Neuronal stem cell (in vitro differentiated cells): ENCODE data around the gene DGAT2.
A peak's percentile ranks its signal among the peaks of the same experiment; 100 is the strongest.

Experiments used
- DNase-seq: peaks from one replicate; pipeline ENCODE4 v3.0.0-alpha.2; 2013; ENCODE audit warnings: low spot score
- H2AFZ ChIP-seq: one replicate; pipeline ENCODE4 v1.6.1; 2013; ENCODE audit warnings: mild to moderate bottlenecking, low read length, inconsistent platforms
- H2AK5ac ChIP-seq: 2 replicates; pipeline ENCODE4 v1.6.1; 2013; ENCODE audit warnings: low read depth, mild to moderate bottlenecking, inconsistent platforms, low read length, moderate library complexity, mixed read lengths
- H2BK120ac ChIP-seq: 2 replicates; pipeline ENCODE4 v1.6.1; 2013; ENCODE audit warnings: low read depth, mild to moderate bottlenecking, inconsistent platforms, low read length, moderate library complexity, mixed read lengths
- H2BK12ac ChIP-seq: one replicate; pipeline ENCODE4 v1.6.1; 2013; ENCODE audit warnings: low read length, inconsistent platforms
- H2BK15ac ChIP-seq: 2 replicates; pipeline ENCODE4 v1.6.1; 2013; ENCODE audit warnings: mild to moderate bottlenecking, low read length, inconsistent platforms, mixed read lengths
- H2BK5ac ChIP-seq: one replicate; pipeline ENCODE4 v1.6.1; 2013; ENCODE audit warnings: inconsistent platforms, mild to moderate bottlenecking, low read length, moderate library complexity
- H3K14ac ChIP-seq: one replicate; pipeline ENCODE4 v1.6.1; 2013; ENCODE audit warnings: low read length, inconsistent platforms
- H3K18ac ChIP-seq: 2 replicates; pipeline ENCODE4 v1.6.1; 2013; ENCODE audit warnings: low read length, inconsistent platforms
- H3K23ac ChIP-seq: 2 replicates; pipeline ENCODE4 v1.6.1; 2013; ENCODE audit warnings: low read depth, mild to moderate bottlenecking, mixed read lengths, low read length, inconsistent platforms; ENCODE audit not compliant: poor library complexity
- H3K27ac ChIP-seq: replicated peaks from 3 replicates; pipeline ENCODE4 v1.5.1; 2013; ENCODE audit warnings: low read length, inconsistent platforms
- H3K27me3 ChIP-seq, 3 experiments: 2 replicates each; pipeline ENCODE4 v1.6.1; 2013; ENCODE audit warnings: low read length in 3 of 3, mild to moderate bottlenecking in 2 of 3, inconsistent platforms in 1 of 3, low read depth in 1 of 3, mixed read lengths in 1 of 3, moderate library complexity in 1 of 3; ENCODE audit not compliant: control insufficient read depth in 3 of 3, insufficient read depth in 3 of 3
- H3K36me3 ChIP-seq, 2 donors: replicated peaks in 1 of 2; 2 replicates each; pipeline ENCODE4 v1.6.1; 2013; ENCODE audit warnings: low read length in 2 of 2; ENCODE audit not compliant: control insufficient read depth in 2 of 2, insufficient read depth in 2 of 2
- H3K4ac ChIP-seq: 2 replicates; pipeline ENCODE4 v1.6.1; 2013; ENCODE audit warnings: inconsistent platforms, mild to moderate bottlenecking, low read length, moderate library complexity
- H3K4me1 ChIP-seq, 2 donors: 1 replicate in 1 of 2; 2 replicates in 1 of 2; pipeline ENCODE4 v1.6.1; 2013; ENCODE audit warnings: low read length in 2 of 2, low read depth in 1 of 2; ENCODE audit not compliant: control insufficient read depth in 2 of 2, insufficient read depth in 1 of 2
- H3K4me2 ChIP-seq: one replicate; pipeline ENCODE4 v1.6.1; 2013; ENCODE audit warnings: mild to moderate bottlenecking, low read length, inconsistent platforms; ENCODE audit not compliant: insufficient read depth, poor library complexity, severe bottlenecking
- H3K4me3 ChIP-seq, 2 donors: 2 replicates each; pipeline ENCODE4 v1.5.1; 2013; ENCODE audit warnings: low read length in 2 of 2, mild to moderate bottlenecking in 2 of 2, inconsistent platforms in 1 of 2, moderate library complexity in 1 of 2
- H3K79me1 ChIP-seq: one replicate; pipeline ENCODE4 v1.6.1; 2013; ENCODE audit warnings: low read depth, mild to moderate bottlenecking, inconsistent platforms, low read length, moderate library complexity
- H3K9ac ChIP-seq: one replicate; pipeline ENCODE4 v1.6.1; 2013; ENCODE audit warnings: mild to moderate bottlenecking, low read depth, low read length, inconsistent platforms; ENCODE audit not compliant: poor library complexity
- H3K9me3 ChIP-seq, 2 donors: replicated peaks in 1 of 2; 2 replicates each; pipeline versions ENCODE3 to v1.6.1; 2013; ENCODE audit warnings: low read length in 2 of 2, mild to moderate bottlenecking in 2 of 2, inconsistent platforms in 1 of 2, low read depth in 1 of 2, mixed read lengths in 1 of 2, moderate library complexity in 1 of 2; ENCODE audit not compliant: control insufficient read depth in 2 of 2, insufficient read depth in 1 of 2
- H4K8ac ChIP-seq: one replicate; pipeline ENCODE4 v1.6.1; 2013; ENCODE audit warnings: low read depth, mild to moderate bottlenecking, inconsistent platforms, low read length, moderate library complexity
- H4K91ac ChIP-seq: one replicate; pipeline ENCODE4 v1.6.1; 2013; ENCODE audit warnings: low read length, low read depth, mild to moderate bottlenecking, inconsistent platforms; ENCODE audit not compliant: poor library complexity
- WGBS, 2 donors: extraction: QIAGEN DNeasy Blood & Tissue Kit; methylation state at CpG; one replicate each; pipeline ENCODE4 v1.1.7; 2013; ENCODE audit warnings: missing lambda C conversion rate in 2 of 2, mixed read lengths in 1 of 2; ENCODE audit not compliant: insufficient read length in 2 of 2, insufficient replicate concordance in 1 of 2; ENCODE audit errors: extremely low coverage in 2 of 2; 5-methylcytosine and 5-hydroxymethylcytosine counted together

DGAT2 gene

DNA sequence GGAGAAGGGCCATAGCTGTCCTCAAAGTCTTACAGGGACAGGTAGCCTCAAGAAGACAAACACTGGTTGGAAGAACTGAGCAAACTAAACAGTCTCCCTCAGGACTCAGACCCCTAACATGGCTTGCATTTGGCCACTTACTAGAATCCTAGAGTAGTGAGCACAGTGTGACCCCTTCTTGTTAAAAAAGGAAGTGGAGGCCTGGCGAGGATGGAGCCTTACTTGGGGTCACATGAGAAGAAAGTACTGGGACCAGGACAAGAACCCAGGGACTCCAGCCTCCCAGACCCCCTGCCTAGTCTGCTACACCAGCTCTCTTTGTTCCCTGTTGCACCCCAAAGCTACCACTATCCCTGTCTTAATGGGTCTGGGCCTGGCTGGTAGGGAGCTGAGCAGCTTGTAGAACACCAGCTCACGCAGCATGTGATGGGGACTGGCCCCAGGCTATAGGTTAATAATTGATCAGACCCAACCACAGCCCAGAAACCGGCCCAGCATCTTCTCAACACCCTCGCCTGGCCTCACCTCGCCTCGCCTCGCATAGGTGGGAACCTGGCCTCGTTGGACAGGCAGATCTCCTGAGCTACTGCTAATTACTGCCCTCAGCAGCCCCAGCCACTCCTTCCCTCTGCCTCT is 17.6 kb downstream of the DGAT2 start:
- Histone ChIP-seq H2BK12ac (no peak overlapping the region), H4K8ac (no peak overlapping the region), H3K4me3 (no peak overlapping the region), H3K36me3 (no peaks in the 10 kb centered on the region), H2AFZ (no peak overlapping the region), H2BK120ac (no peak overlapping the region), H3K18ac (no peak overlapping the region), H3K27ac (no peak overlapping the region), H3K23ac (no peak overlapping the region), H3K27me3 (peaks cover 0 to 37% (median 0%) of the 10 kb centered on the region in 3 experiments), H2BK15ac (no peak overlapping the region), H3K9me3 (no peaks in the 10 kb centered on the region), H3K4me2 (no peak overlapping the region), H2BK5ac (no peak overlapping the region), H4K91ac (no peak overlapping the region), H3K79me1 (no peaks in the 10 kb centered on the region), H3K14ac (no peak overlapping the region), H3K9ac (no peak overlapping the region), H3K4me1 (no peaks in the 10 kb centered on the region), H2AK5ac (no peak overlapping the region), H3K4ac (no peak overlapping the region)
- DNase-seq = no peak
- WGBS, 2 donors = no CpG with 5 or more reads among the region's 8 CpGs

- Histone ChIP-seq H3K27me3 (peaks cover 0 to 37% (median 0%) of the 10 kb centered on the region in 3 experiments), H3K23ac (no peak overlapping the region), H3K14ac (no peak overlapping the region), H3K4me1 (no peaks in the 10 kb centered on the region), H2AFZ (no peak overlapping the region), H4K8ac (no peak overlapping the region), H2BK15ac (no peak overlapping the region), H3K36me3 (no peaks in the 10 kb centered on the region), H2AK5ac (no peak overlapping the region), H3K79me1 (no peaks in the 10 kb centered on the region), H2BK5ac (no peak overlapping the region), H3K9me3 (no peaks in the 10 kb centered on the region), H4K91ac (no peak overlapping the region), H3K4me3 (no peak overlapping the region), H2BK120ac (no peak overlapping the region), H3K4ac (no peak overlapping the region), H3K9ac (no peak overlapping the region), H2BK12ac (no peak overlapping the region), H3K4me2 (no peak overlapping the region), H3K27ac (no peak overlapping the region), H3K18ac (no peak overlapping the region)
- DNase-seq = no peak
- no CpG with 5 or more reads among the region's 3 CpGs for WGBS, 2 donors
These were observed 20.9 kb downstream of the DGAT2 start for GRCh38 chr11:75789521-75789920.

GRCh38 chr11:75790986-75791385 is 22.4 kb downstream of the DGAT2 start:
- no peak overlapping the region for H3K4me3 ChIP-seq
- H3K9me3 ChIP-seq = no peaks in the 10 kb centered on the region
- no peak overlapping the region for H2BK5ac ChIP-seq
- no peak for DNase-seq
- no peak overlapping the region for H2BK12ac ChIP-seq
- no peak overlapping the region for H3K18ac ChIP-seq
- H3K14ac ChIP-seq = no peak overlapping the region
- H3K27ac ChIP-seq = no peak overlapping the region
- H4K91ac ChIP-seq = no peak overlapping the region
- no peak overlapping the region for H3K4ac ChIP-seq
- H3K4me1 ChIP-seq = no peaks in the 10 kb centered on the region
- no peak overlapping the region for H2AK5ac ChIP-seq
- H3K4me2 ChIP-seq = no peak overlapping the region
- H2BK120ac ChIP-seq = no peak overlapping the region
- no peak overlapping the region for H2AFZ ChIP-seq
- H3K36me3 ChIP-seq = no peaks in the 10 kb centered on the region
- no peak overlapping the region for H3K9ac ChIP-seq
- peaks cover 0 to 34% (median 0%) of the 10 kb centered on the region in 3 experiments for H3K27me3 ChIP-seq
- H3K23ac ChIP-seq = peak overlapping the region; percentile 13
- H3K79me1 ChIP-seq = no peaks in the 10 kb centered on the region
- no peak overlapping the region for H2BK15ac ChIP-seq
- no peak overlapping the region for H4K8ac ChIP-seq
- no CpG with 5 or more reads among the region's 2 CpGs for WGBS, 2 donors

GRCh38 chr11:75792127-75792731 is 23.7 kb downstream of the DGAT2 start:
- no peak overlapping the region for H2BK5ac ChIP-seq
- no peak overlapping the region for H3K4me2 ChIP-seq
- no peaks in the 10 kb centered on the region for H3K79me1 ChIP-seq
- no peak overlapping the region for H3K23ac ChIP-seq
- no peak overlapping the region for H3K18ac ChIP-seq
- H4K8ac ChIP-seq = no peak overlapping the region
- H4K91ac ChIP-seq = no peak overlapping the region
- H3K27me3 ChIP-seq = peaks cover 0 to 37% (median 0%) of the 10 kb centered on the region in 3 experiments
- H2AK5ac ChIP-seq = no peak overlapping the region
- H3K4me3 ChIP-seq = no peak overlapping the region
- H3K4ac ChIP-seq = no peak overlapping the region
- H3K14ac ChIP-seq = no peak overlapping the region
- no peaks in the 10 kb centered on the region for H3K36me3 ChIP-seq
- no peaks in the 10 kb centered on the region for H3K9me3 ChIP-seq
- no peak overlapping the region for H3K27ac ChIP-seq
- H3K9ac ChIP-seq = no peak overlapping the region
- H3K4me1 ChIP-seq = no peaks in the 10 kb centered on the region
- no peak overlapping the region for H2BK15ac ChIP-seq
- DNase-seq = no peak
- WGBS, 2 donors = no CpG with 5 or more reads among the region's 6 CpGs
- H2BK120ac ChIP-seq = no peak overlapping the region
- no peak overlapping the region for H2AFZ ChIP-seq
- H2BK12ac ChIP-seq = no peak overlapping the region
